Ovary (tissue), 3 donors: ENCODE measurements around the gene SLX4IP.

Experiments used
- EP300 ChIP-seq: sonication (generic); formaldehyde crosslinking; IDR thresholded peaks from one replicate; pipeline ENCODE4 v1.6.1; 2017; ENCODE audit warnings: antibody characterized with exemption
- POLR2A ChIP-seq: fragments of 450-650 bp; IDR thresholded peaks from one replicate; pipeline ENCODE4 v1.6.1; 2017; ENCODE audit warnings: antibody characterized with exemption, mild to moderate bottlenecking, moderate library complexity
- TF ChIP-seq, protein P1 (sequence below), 3 donors: fragments of 450-650 bp in 2 of 3; fragments of 200-600 bp in 1 of 3; IDR thresholded peaks; one replicate each; pipeline versions ENCODE4 v1.5.1 to v1.8.0; 2016 to 2022; ENCODE audit warnings: antibody characterized with exemption in 3 of 3, mild to moderate bottlenecking in 1 of 3
- donor health status: DM: no; HTN: no; CAD: no.

DNA sequence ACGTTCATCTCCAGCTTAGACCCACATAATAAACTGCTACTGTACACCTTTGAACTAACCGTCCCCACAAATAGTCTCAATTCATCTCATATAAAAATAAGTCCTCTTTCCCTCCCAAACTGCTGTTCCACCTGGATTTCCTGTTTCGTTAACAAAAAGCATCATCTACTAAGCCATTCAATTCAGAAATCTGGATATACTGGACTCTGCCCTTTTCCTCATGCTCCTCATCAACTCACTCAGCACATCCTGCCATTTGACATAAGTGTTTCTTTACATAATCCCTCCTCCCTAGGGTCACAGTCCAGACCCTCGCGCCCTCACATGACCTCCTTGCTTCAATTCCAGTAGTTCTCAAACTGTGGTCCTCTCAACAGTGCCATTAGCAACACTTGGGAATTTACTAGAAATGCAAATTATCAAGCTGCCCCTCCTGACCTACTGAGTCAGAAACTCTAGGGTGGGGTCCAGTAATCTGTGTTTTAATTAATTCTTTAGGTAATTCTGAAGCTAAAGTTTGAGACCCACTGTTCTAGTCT lies 5.6 kb upstream of the SLX4IP start:
- TF ChIP-seq, protein P1, sequence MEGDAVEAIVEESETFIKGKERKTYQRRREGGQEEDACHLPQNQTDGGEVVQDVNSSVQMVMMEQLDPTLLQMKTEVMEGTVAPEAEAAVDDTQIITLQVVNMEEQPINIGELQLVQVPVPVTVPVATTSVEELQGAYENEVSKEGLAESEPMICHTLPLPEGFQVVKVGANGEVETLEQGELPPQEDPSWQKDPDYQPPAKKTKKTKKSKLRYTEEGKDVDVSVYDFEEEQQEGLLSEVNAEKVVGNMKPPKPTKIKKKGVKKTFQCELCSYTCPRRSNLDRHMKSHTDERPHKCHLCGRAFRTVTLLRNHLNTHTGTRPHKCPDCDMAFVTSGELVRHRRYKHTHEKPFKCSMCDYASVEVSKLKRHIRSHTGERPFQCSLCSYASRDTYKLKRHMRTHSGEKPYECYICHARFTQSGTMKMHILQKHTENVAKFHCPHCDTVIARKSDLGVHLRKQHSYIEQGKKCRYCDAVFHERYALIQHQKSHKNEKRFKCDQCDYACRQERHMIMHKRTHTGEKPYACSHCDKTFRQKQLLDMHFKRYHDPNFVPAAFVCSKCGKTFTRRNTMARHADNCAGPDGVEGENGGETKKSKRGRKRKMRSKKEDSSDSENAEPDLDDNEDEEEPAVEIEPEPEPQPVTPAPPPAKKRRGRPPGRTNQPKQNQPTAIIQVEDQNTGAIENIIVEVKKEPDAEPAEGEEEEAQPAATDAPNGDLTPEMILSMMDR (IDR thresholded peaks at IDR 0.05), result no peak
- no peak for TF ChIP-seq POLR2A
- no peak for TF ChIP-seq EP300
